Esophagus squamous epithelium (tissue), 4 donors: ENCODE data around the gene NR2F1-AS1.

Source experiments
- CTCF ChIP-seq, 6 experiments: fragments of 450-650 bp in 4 of 6; fragments of 200-600 bp in 2 of 6; sonication (generic) in 2 of 6; IDR thresholded peaks; one replicate each; pipeline ENCODE4 v1.5.1; 2016 to 2019; ENCODE audit warnings: antibody characterized with exemption in 6 of 6, mild to moderate bottlenecking in 4 of 6, moderate library complexity in 4 of 6
- POLR2A ChIP-seq, 4 donors: fragments of 450-650 bp; IDR thresholded peaks; one replicate each; pipeline ENCODE4 v1.6.1; 2017; ENCODE audit warnings: antibody characterized with exemption in 4 of 4, mild to moderate bottlenecking in 4 of 4, moderate library complexity in 3 of 4

GRCh38 chr5:93428868-93429267 is 152.2 kb downstream of the NR2F1-AS1 start:
- TF ChIP-seq CTCF (IDR thresholded peaks at IDR 0.05) (no peak), POLR2A (IDR thresholded peaks at IDR 0.05) (no peak)
